Transverse colon (tissue), 4 donors: ENCODE results near the gene EIF2S2. TPM values are rescaled to one million over a fixed set of nuclear protein-coding genes. Genes with fewer than 3 reads are reported as not detected.

Source experiments
- DNase-seq: peaks from one replicate; pipeline ENCODE4 v3.0.0-alpha.2; 2019
- H3K27ac ChIP-seq, 4 donors: fragments of 200-600 bp; sonication (generic); 2 replicates each; pipeline ENCODE4 v1.5.1; 2016 to 2018; ENCODE audit warnings: inconsistent platforms in 4 of 4
- H3K27me3 ChIP-seq: fragments of 200-600 bp; sonication (generic); 2 replicates; pipeline ENCODE4 v1.5.1; 2017; ENCODE audit warnings: inconsistent platforms
- H3K36me3 ChIP-seq, 4 donors: fragments of 200-600 bp; sonication (generic); 2 replicates each; pipeline ENCODE4 v1.5.1; 2017 to 2019; ENCODE audit warnings: inconsistent platforms in 4 of 4
- H3K4me1 ChIP-seq, 4 donors: fragments of 200-600 bp; sonication (generic); 2 replicates each; pipeline ENCODE4 v1.5.1; 2017 to 2020; ENCODE audit warnings: inconsistent platforms in 4 of 4
- H3K4me3 ChIP-seq, 4 donors: fragments of 200-600 bp; sonication (generic); 1 replicate in 1 of 4; 2 replicates in 3 of 4; pipeline versions ENCODE4 v1.5.1 to v1.6.1; 2017 to 2019; ENCODE audit warnings: inconsistent platforms in 4 of 4
- H3K9me3 ChIP-seq, 2 donors: fragments of 200-600 bp; sonication (generic); 2 replicates each; pipeline ENCODE4 v1.5.1; 2017 to 2019; ENCODE audit warnings: inconsistent platforms in 2 of 2
- EP300 ChIP-seq: sonication (generic); formaldehyde crosslinking; IDR thresholded peaks from one replicate; pipeline ENCODE4 v1.6.1; 2017; ENCODE audit warnings: antibody characterized with exemption, low read depth
- POLR2A ChIP-seq: fragments of 450-650 bp; IDR thresholded peaks from one replicate; pipeline ENCODE4 v1.6.1; 2016; ENCODE audit warnings: antibody characterized with exemption, mild to moderate bottlenecking, moderate library complexity
- POLR2AphosphoS5 ChIP-seq, 3 donors: sonication (generic); formaldehyde crosslinking; IDR thresholded peaks; one replicate each; pipeline ENCODE4 v1.6.1; 2016; ENCODE audit warnings: antibody characterized with exemption in 3 of 3
- WGBS, 2 donors: methylation state at CpG; one replicate each; pipeline ENCODE4 v1.1.5; 2018; ENCODE audit warnings: low coverage in 1 of 2; 5-methylcytosine and 5-hydroxymethylcytosine counted together
- in situ Hi-C, 4 donors: fragments of 200-750 bp; cut with MboI; loops; one replicate each; pipeline versions ENCODE4 v1.15.0 to v1.15.1; 2017; ENCODE audit warnings: low sequenced_read_pairs in 3 of 4, low pct_ligation_motif_present in 1 of 4, low pct_unique_long_range_greater_than_20kb in 1 of 4
- intact Hi-C: fragments of 100-400 bp; cut with DNase I; formaldehyde crosslinking; loops from one replicate; pipeline ENCODE4 v1.15.1; 2023; ENCODE audit warnings: low total_unique reads
- small RNA-seq, 4 donors: library from RNA; depleted of rRNA; stranded (forward); fragments of <200 nt; gene quantifications; one replicate each; pipeline ENCODE3, GENCODE V24; 2016
- total RNA-seq, 4 donors: library from RNA; depleted of rRNA; stranded (reverse); fragments of >200 nt; gene quantifications; one replicate each; pipeline ENCODE4 v1.1.0, GENCODE V29; 2016
- TF ChIP-seq, protein P1 (sequence below), 5 experiments: fragments of 200-600 bp in 3 of 5; fragments of 450-650 bp in 2 of 5; sonication (generic) in 3 of 5; IDR thresholded peaks; 1 replicate in 2 of 5; 2 replicates in 3 of 5; pipeline ENCODE4 v1.5.1; 2016 to 2017; ENCODE audit warnings: antibody characterized with exemption in 5 of 5, inconsistent platforms in 3 of 5, mild to moderate bottlenecking in 2 of 5, moderate library complexity in 1 of 5

The EIF2S2 gene
- total RNA-seq, 4 donors from 2014 or later, result 15.3 to 42.1 (median 23.9) TPM

DNA sequence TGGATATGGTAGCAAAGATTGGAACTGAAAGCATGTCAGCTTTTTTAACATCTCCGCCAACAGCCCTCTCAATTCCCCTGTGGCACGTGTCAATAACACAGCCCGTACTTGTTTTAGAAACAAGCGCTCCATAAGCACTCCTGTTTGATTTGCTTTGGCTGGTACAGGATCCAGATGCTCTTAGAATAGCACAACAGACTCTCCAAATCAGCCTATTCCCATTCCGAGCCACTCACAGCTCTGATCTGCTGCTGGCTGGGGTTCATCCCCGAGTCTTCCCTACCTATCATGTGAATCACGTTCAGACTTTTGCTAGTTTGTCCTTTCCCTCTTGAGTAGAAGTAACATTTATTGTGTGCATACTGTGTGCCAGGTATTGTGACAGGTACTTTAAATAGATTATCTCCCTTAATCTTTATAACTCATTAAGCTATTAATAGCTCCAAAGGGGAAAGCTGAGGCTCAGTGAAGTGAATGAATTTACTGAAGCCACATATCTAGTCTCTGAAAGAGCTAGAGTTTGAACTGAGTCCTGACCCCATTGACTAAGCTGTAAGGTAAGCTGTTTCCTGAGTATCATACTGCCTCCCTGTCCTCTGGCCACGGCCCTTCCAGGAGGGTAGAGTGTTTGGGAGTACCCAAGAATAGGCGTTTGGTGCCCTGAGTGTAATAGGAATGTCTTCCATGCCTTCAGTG lies 71.6 kb downstream of the EIF2S2 start:
- Histone ChIP-seq H3K4me1 (peaks cover 17 to 68% (median 33%) of the 10 kb centered on the region in 4 donors), H3K27me3 (no peaks in the 10 kb centered on the region), H3K4me3 (no peak overlapping the region), H3K27ac (no peak overlapping the region), H3K9me3 (no peaks in the 10 kb centered on the region), H3K36me3 (no peaks in the 10 kb centered on the region)
- in situ Hi-C loops, result no loop called here
- no peak for TF ChIP-seq POLR2A
- TF ChIP-seq EP300, result no peak
- TF ChIP-seq, protein P1, sequence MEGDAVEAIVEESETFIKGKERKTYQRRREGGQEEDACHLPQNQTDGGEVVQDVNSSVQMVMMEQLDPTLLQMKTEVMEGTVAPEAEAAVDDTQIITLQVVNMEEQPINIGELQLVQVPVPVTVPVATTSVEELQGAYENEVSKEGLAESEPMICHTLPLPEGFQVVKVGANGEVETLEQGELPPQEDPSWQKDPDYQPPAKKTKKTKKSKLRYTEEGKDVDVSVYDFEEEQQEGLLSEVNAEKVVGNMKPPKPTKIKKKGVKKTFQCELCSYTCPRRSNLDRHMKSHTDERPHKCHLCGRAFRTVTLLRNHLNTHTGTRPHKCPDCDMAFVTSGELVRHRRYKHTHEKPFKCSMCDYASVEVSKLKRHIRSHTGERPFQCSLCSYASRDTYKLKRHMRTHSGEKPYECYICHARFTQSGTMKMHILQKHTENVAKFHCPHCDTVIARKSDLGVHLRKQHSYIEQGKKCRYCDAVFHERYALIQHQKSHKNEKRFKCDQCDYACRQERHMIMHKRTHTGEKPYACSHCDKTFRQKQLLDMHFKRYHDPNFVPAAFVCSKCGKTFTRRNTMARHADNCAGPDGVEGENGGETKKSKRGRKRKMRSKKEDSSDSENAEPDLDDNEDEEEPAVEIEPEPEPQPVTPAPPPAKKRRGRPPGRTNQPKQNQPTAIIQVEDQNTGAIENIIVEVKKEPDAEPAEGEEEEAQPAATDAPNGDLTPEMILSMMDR (IDR thresholded peaks at IDR 0.05), result no peak
- TF ChIP-seq POLR2AphosphoS5 (IDR thresholded peaks at IDR 0.05), result no peak
- WGBS, 2 donors, result 66 to 75% methylated on average over 7 to 9 of the region's 9 CpGs
- intact Hi-C loops, result no loop called here
- DNase-seq, result no peak

Small RNA genes lying within 50 kb of the gene (small RNA-seq; reads per million reads assigned to genes)
- 0 reads per million in 4 donors for gene MIR4755

Other genes starting within 250 kb of the EIF2S2 start
- 100 to 1,000 TPM in 3 of 4 donors, 10 to 100 TPM in 1; 71.6 to 166 (median 149) TPM for gene RALY, start 118.3 kb downstream of the EIF2S2 start, total RNA-seq
- gene ASIP, start 129.2 kb upstream of the EIF2S2 start, total RNA-seq, result not detected
- 10 to 100 TPM; 23.9 to 71.6 (median 63.8) TPM for gene AHCY, start 191.1 kb upstream of the EIF2S2 start, total RNA-seq